NCI-H187 (cell line): ENCODE measurements around the gene TRIM63.

Source experiments
- DNase-seq, 2 experiments: peaks; one replicate each; lab custom pipeline; 2025; lab: John Stamatoyannopoulos, UW

The TRIM63 gene

GRCh38 chr1:26084844-26085243, 17.4 kb upstream of the TRIM63 start:
- no peak for DNase-seq

- no peak for DNase-seq
These were observed 16.7 kb upstream of the TRIM63 start for GRCh38 chr1:26084091-26084561.

DNA sequence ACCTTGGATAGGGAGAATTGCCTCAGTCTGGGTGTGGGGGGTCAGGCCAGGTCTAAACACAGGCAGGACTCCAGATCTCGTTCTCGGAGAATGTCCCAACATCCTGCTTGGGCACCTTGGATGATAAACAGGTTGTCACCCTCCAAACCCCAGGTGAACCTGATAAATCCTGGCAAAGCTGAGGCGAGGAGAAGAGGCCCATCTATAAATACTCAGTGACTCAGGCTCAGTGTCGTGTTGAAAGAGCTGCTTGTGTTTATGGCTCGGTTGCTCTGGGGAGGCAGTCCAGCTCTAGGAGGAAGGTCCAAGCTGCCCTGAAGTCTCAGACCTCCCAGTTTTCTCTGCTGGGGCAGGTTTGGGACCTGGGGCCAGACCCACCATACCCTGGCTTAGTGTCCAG, 15.8 kb upstream of the TRIM63 start:
- DNase-seq: no peak

DNA sequence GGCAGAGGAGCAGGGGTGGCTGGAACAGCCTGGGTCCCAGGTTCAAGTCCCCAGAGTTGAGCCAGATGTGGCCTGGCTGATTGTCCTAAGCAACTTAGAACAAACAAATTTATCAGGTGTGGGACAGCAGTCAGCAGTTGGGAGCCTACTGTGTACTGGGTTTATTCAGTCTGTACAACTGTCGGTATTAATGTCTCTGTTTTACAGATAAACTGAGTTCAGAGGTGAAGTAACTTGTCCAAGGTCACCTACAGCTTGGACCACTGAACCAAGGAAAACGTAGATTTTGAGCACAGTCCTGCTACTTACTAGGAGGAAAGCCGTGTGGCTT, 14.6 kb upstream of the TRIM63 start:
- no peak for DNase-seq

DNA sequence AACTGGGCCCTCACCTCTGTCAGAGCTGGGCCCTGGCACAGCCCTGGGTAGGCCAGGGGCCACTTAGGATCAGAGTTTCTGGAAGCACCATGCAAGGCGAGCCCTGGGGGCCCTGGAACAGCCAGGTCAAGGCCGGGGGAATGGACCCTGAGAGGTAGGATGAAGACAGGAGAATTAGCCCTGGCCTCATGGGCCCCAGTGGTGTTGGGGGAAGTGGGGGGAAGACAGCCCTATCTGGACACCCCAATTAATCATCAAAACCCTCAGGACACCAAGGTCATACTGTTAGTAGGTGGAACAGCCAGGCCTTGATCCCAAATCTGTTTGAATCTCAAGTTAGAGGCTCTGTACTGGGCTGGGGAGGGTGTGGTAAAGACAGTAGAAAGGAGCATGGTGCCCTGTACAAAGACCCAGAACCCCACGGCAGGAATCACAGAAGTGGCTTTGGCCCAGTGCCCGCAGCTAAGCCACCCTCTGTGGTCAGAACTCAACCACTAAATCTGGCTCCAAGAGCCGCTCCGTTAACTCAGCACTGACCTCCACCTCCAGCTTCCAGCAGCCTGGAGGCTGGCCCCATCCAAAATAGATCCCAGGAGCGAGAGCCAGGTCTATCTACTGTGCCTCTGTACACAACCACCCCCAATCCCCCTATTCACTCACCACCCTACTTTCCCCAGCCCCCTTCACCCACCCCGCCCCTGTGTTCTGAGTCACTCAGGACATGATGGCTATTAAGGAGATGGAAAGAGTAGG, 14.0 kb upstream of the TRIM63 start:
- DNase-seq: no peak

GRCh38 chr1:26079960-26080814, 12.8 kb upstream of the TRIM63 start:
- no peak for DNase-seq

GRCh38 chr1:26079178-26079563, 11.7 kb upstream of the TRIM63 start:
- DNase-seq: no peak

DNA sequence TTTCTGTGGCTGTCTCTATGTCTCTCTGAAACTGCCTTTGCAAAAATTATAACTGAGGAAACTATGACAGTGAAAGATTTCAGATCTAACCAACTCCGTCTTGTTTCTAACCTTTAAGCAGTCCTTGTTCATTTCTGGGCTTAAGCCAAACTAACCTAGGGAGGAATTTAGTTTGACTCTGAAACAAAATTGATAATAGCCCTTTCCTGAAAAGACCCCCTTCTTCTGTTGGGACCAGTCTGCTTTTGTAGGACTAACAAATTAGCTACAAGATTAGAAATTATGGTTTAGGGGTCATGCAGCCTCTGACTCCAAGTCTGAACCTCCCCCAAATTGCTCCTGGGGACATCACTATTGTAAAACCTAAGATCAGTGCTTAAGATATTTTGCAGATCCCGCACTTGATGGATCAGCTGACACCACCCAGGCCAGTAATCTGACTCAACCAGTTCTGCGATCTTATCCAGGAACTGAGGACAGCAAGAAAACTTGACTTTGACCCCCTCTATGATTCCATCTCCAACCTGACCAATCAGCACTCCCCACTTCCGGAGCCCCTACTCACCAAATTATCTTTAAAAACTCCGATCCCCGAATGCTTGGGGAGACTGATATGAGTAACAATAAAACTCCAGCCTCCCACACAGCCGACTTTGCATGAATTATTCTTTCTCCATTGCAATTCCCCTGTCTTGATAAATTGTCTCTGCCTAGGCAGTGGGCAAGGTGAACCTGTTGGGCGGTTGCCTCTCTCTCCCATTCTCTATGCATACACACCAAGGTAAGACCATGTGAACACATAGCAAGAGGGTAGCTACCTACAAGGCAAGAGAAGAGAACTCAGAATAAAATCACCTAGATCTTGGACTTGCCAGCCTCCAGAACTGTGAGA, 11.1 kb upstream of the TRIM63 start:
- DNase-seq: no peak

GRCh38 chr1:26077524-26077923, 10.1 kb upstream of the TRIM63 start:
- DNase-seq: no peak

DNA sequence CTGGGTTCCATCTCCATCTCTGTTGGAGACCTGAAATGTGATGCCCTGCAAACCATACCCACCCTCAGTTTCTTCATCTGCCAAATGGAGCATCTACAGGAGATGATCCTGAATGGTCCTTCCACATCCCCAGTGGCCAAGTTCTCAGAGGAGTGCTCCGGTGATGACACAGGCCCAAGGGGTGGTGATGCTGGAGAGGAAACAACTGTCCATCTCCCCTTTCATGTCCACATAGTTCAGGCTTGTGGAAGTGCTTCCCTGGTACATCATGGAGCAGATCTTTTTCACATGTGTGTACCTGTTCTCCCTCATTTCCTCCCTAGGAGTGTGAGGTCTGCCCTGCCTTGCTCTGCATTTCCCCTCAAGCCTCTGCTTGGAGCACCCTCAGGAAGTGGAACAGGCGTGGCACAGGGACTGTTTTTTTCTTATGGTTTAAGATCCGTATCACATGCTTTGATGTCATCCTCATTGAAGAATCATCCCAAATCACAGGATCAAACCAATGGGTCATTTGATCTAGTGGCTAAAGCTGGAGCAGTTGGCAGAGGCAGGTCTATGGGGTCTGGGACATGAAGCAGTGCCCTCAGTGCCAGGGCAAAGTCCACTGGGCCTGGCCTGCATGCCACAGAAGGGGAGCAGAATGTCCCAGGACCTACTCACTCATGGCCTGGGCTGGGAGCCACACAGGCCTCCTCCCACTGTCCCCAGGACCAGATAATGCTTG, 8.2 kb upstream of the TRIM63 start:
- DNase-seq: no peak

GRCh38 chr1:26072305-26072704, 4.9 kb upstream of the TRIM63 start:
- no peak for DNase-seq

DNA sequence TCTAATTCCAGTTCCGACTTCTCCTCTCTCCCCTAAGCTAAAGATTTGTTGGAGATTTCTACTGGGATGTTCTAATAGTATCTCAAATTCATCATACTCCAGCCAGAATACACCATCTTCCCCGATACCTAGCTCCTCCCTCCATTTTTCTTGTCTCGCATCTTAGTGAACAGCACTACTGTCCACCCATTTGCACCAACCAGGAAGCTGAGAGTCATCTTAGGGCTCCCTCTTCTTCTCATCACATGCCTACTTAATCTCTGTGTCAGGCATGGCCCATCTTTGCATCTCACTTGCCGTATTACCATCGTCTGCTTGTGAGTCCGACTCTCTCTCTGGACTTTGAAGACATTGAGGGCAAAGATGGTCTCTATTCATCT, 3.5 kb upstream of the TRIM63 start:
- no peak for DNase-seq

- no peak for DNase-seq
These were observed 3.0 kb upstream of the TRIM63 start for GRCh38 chr1:26070296-26070962.

DNA sequence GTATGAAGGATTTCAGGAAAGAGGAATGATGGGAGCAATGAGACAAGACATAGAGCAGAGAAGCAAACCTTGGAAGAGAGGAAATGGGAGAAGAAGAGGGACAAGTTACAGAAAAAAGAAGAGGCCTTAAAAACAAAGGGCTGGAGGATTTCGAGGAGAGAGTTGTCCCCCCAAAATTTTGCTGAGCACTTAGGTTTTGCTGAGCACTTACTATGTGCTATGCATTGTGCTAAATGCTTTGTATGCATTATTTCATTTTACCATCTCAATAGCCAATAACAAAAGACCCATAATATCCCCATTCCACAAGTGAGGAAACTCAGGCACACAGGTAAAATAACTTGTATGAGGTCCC, 2.5 kb upstream of the TRIM63 start:
- no peak for DNase-seq

DNA sequence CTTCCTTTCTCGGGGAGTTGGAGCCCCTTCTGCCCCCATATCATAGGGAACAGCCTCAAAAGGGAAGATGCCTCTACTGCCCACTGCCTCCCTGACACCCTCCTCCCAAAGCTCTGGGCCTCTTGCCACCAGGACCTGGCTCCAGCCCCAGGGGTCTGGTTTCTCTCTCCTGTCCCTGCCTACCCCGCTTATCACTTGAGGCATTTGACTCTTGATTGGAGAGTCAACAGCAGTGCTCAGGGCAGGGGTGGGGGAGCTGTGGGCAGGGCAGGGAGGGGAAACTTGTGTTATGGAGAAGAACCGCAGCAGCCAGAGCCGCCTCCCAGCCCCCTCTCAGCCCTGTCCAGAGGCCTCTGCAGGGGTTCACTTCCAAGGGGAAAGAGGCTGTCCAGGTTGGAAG, 573 bp downstream of the TRIM63 start:
- DNase-seq: no peak

- no peak for DNase-seq
These were observed 1.3 kb downstream of the TRIM63 start for GRCh38 chr1:26066160-26066559.

- no peak for DNase-seq
These were observed 2.9 kb downstream of the TRIM63 start for GRCh38 chr1:26064553-26064952.

GRCh38 chr1:26060832-26061574, 6.4 kb downstream of the TRIM63 start:
- DNase-seq: no peak

GRCh38 chr1:26059906-26060305, 7.5 kb downstream of the TRIM63 start:
- no peak for DNase-seq

DNA sequence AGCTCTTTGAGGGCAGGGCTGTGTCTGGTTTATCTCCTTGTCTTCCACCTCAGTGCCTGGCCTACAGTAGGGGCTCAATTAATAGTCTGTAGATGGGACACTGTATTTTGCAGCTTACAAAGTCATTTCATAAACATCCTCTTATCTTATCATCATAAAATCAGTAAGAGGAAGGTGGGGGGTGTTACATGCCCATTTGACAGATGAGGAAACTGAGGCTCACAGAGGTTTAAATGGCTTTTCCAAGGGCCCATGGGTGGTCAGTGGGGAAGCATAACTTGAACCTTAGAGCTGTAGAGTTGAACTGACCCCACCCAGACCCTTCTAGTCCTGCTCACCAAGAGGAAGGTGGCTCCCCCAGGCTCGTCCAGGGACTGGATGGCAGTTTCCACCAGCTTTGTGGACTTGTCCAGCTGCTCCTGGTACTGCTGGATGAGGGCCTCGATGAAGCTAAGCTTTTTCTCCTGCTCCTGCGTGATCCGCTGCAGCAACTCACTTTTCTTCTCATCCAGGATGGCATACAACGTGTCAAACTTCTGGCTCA, 9.3 kb downstream of the TRIM63 start:
- DNase-seq: no peak
